ENCODE results near the gene RAB26.

Gene RAB26

DNA sequence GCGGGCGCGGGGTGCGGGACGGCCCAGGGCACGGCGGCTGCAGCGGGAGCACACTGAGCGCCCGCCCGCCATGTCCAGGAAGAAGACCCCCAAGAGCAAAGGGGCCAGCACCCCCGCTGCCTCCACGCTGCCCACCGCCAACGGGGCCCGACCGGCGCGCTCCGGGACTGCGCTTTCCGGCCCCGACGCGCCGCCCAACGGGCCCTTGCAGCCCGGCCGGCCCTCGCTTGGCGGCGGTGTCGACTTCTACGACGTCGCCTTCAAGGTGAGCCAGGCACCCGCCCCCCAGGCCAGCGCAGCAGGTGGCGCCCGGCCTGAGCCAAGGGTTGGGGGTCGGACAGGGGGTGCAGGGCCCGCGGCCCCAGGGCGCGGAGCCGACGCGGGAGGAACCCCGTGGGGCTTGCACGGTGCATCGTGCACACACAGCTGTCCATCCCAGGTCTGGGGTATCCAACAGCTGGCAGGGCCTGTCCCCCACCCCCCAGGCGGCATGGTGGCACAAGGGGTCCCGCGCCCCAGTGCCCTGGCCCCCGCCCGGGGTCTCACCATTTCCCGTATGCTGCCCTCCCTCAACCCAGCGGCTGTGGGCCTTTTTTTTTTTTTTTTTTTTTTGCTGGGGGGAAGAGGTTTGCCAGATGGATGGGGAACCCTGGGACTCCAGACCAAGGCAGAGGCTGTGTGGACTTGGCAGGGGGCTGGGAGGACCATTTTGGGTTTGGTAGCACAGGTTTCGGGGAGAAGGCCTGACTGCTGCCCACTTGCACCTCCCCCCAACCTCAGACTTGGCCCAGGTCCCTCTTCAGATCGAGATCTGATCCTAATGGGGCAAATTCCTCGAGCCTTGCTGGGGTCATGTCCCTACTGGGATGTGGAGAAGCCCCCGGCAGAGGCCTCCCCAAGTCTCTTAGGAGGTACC lies 547 bp downstream of the RAB26 start:
- Histone ChIP-seq H3K27me3 (no peaks in the 10 kb centered on the region), H3K9me3 (no peaks in the 10 kb centered on the region), H3K36me3 (peaks cover 25% of the 10 kb centered on the region), H3K4me1 (peaks cover 32% of the 10 kb centered on the region), H3K4me3 (ENCODE audit: low read depth, low read length) (peak overlapping the region; percentile 56)
- TF ChIP-seq, protein P1, sequence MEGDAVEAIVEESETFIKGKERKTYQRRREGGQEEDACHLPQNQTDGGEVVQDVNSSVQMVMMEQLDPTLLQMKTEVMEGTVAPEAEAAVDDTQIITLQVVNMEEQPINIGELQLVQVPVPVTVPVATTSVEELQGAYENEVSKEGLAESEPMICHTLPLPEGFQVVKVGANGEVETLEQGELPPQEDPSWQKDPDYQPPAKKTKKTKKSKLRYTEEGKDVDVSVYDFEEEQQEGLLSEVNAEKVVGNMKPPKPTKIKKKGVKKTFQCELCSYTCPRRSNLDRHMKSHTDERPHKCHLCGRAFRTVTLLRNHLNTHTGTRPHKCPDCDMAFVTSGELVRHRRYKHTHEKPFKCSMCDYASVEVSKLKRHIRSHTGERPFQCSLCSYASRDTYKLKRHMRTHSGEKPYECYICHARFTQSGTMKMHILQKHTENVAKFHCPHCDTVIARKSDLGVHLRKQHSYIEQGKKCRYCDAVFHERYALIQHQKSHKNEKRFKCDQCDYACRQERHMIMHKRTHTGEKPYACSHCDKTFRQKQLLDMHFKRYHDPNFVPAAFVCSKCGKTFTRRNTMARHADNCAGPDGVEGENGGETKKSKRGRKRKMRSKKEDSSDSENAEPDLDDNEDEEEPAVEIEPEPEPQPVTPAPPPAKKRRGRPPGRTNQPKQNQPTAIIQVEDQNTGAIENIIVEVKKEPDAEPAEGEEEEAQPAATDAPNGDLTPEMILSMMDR (IDR thresholded peaks at IDR 0.05; ENCODE audit: low read depth, low read length), result no peak
- DNase-seq, result no peak

DNA sequence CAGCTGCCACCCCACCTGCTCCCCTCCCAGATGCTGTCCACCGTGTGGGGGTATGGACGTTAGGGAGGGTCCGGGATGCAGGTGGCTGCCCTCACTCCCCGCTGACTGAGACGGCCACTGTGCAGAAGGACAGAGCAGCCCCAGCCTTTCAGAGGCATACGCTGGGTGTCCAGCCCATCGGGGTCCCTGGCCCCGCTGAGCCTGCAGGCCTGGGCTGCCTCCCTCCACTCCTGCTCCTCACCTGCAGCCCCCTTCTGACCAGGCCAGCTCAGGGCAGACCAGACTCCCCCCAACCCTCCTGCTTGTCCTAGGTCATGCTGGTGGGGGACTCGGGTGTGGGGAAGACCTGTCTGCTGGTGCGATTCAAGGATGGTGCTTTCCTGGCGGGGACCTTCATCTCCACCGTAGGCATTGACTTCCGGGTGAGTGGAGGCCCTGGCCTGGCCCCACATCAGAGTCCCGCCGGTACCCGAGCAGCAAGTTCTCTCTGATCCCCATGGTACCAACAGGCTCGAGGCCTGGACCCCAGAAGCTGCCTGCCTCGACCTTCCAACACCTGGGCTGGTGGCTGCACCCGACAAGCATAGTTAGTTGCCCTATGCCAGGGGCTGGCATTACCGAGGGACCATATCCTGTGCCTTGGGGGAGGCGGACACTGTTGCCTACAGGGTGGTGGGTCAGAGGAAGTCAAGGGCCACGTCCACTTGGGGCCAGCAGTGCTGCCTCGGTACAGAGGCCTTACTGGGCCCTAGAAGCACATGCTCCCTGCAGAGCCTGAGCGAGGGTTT lies 1.4 kb downstream of the RAB26 start:
- Histone ChIP-seq H3K4me3 (ENCODE audit: low read depth, low read length) (peak overlapping the region; percentile 56), H3K27me3 (no peaks in the 10 kb centered on the region), H3K36me3 (peaks cover 34% of the 10 kb centered on the region), H3K4me1 (peaks cover 32% of the 10 kb centered on the region), H3K9me3 (no peaks in the 10 kb centered on the region)
- TF ChIP-seq, protein P1 (IDR thresholded peaks at IDR 0.05; ENCODE audit: low read depth, low read length), result no peak
- DNase-seq, result no peak

DNA sequence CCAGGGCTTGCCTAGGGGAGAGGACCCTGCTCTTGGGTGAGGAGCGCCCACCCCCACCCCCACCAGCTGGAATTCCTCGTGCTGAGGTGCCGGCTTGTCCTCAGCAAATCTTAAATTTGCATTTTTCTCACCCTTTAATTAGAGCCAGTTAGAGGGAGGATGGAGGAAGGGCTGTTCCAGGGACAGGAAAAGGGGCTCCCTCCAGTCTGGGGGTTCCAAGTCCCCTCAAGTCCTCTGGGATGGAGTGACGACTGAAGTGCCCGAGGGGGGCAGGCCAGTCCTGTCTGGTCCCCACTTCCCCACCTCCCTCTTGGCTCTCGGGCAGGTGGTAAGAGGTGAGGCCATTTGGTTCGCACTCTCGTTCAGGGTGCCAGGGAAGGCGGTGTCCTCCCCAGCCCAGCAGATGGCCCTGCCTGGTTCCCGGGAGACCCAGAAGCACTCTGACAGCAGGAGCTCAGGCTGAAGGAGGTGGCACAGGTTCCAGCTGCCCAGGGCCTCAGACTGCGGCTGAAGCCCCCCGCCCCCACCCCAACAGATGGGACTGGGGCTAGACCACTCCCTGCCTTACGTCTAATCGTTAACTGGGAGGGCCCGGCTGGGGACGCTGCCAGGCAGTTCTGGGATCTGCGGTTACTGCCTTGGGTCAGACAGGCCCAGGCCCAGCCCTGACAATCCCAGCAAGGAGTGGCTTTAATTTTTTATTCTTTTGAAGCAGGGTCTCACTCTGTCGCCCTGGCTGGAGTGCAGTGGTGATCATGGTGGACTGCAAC lies 2.2 kb downstream of the RAB26 start:
- Histone ChIP-seq H3K9me3 (no peaks in the 10 kb centered on the region), H3K27me3 (no peaks in the 10 kb centered on the region), H3K4me3 (ENCODE audit: low read depth, low read length) (no peak overlapping the region; the same call in 1 of the 2 replicates), H3K36me3 (peaks cover 36% of the 10 kb centered on the region), H3K4me1 (peaks cover 32% of the 10 kb centered on the region)
- DNase-seq, result peak; percentile 93
- TF ChIP-seq, protein P1 (IDR thresholded peaks at IDR 0.05; ENCODE audit: low read depth, low read length), result peak; percentile 13; the same call in 1 of the 2 replicates

DNA sequence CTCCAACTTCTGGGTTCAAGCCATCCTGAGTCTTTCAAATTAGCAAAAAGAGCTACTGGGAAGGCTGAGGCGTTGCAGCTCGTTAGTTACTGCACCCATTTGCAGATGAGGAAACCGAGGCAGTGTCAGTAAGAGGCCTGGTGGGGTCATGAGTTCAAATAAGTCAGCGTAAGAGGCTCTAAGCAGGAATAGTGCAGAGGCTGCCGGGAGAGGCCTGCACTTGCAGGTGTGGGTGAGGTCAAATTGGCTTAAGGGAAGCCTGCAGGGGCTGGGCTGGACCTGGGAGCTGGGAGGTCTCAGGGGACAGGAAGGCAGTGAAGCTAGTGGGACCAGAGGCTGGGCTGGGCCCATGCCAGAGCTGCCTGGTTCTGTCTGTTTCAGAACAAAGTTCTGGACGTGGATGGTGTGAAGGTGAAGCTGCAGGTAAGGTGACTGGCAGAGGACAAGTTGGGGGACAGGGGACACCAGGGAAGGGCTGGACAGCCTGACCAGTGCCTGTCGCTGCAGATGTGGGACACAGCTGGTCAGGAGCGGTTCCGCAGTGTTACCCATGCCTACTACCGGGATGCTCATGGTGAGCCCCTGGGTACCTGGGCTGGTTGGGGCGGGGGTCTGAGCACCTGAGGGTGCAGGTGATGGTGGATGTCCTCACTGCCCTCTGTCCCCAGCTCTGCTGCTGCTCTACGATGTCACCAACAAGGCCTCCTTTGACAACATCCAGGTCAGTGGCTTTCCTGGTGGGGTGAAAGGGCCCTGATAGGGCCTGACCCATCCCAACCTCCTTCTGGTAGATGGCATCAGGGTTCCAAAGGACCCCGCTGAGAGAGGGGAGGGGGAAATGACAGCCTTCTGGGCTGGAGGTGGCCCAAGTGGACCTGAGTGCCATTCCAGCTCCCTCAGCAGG lies 3.0 kb downstream of the RAB26 start:
- Histone ChIP-seq H3K9me3 (no peaks in the 10 kb centered on the region), H3K27me3 (no peaks in the 10 kb centered on the region), H3K4me3 (ENCODE audit: low read depth, low read length) (peak overlapping the region; percentile 100), H3K4me1 (peaks cover 32% of the 10 kb centered on the region), H3K36me3 (peaks cover 36% of the 10 kb centered on the region)
- TF ChIP-seq, protein P1 (IDR thresholded peaks at IDR 0.05; ENCODE audit: low read depth, low read length), result no peak
- peak; percentile 64 for DNase-seq
